Measurements from ENCODE around the gene FSHR. TPM values are rescaled to one million over a fixed set of nuclear protein-coding genes. Genes with fewer than 3 reads are reported as not detected.
A peak's percentile ranks its signal among the peaks of the same experiment; 100 is the strongest.

FSHR gene
- total RNA-seq, 1 experiment from 2014 or later, result not detected

DNA sequence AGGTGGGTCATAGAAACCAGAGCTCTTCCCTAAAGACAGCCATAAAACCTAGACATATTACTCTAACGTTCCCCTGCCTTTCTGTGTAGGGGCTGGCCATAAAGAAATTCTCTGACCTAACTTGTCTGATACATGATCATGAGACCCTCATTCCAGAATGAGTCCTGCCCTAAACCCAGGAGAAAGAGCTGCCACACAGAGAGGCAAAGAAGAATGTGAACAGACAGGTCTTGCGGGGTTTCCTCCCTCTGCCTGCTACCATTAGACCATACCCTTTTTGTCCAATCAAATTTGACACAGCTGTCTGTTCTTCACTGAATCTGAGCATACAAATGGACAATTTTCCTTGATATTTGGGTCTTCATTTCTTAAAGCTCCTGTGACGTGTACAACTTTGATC, 200.0 kb downstream of the FSHR start:
- Histone ChIP-seq H3K4me3 (no peak overlapping the region), H3K36me3 (no peaks in the 10 kb centered on the region), H3K9me3 (no peaks in the 10 kb centered on the region), H3K27me3 (no peaks in the 10 kb centered on the region)
- DNase-seq, result no peak

DNA sequence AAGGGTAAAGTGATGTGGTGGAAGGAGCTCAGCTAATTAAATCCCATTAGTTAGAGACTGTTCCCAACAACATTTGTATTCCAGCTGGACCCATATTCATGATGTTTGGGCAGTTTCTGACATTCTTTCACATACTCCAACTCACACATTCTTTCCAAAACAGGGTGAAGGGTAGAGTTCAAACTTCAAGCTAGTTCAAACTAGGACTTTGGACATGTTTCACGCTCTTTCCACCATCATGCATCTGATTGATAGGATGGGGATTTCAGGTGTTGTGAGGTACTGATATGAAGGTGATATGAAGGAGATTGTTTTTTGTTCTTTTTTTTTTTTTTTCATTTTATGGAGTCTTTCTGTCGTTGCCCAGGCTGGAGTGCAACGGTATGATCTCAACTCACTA, 201.7 kb downstream of the FSHR start:
- no peak overlapping the region for H3K4me3 ChIP-seq
- no peaks in the 10 kb centered on the region for H3K9me3 ChIP-seq
- DNase-seq, result no peak
- H3K27me3 ChIP-seq, result no peaks in the 10 kb centered on the region
- H3K36me3 ChIP-seq, result no peaks in the 10 kb centered on the region

DNA sequence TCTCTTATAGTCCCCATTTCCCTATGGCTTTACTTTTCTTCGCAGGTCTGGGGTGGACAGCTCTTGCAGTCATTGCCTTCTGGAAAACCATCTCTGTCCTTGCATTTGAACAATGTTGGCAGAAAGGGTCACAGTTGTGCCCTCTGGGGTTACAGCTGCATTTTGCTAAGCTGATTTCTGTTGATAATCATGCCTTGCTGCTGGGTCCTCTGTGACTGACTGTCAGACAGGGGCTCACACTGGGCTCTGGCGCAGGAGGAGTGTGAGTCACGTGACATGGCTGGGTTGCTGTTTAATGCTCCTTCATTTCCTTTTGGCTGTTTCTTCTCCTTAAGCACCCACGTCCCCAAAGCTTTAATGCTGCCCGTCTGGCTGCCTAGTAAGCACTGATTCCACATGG, 202.2 kb downstream of the FSHR start:
- H3K9me3 ChIP-seq, result no peaks in the 10 kb centered on the region
- H3K27me3 ChIP-seq, result no peaks in the 10 kb centered on the region
- H3K4me3 ChIP-seq, result no peak overlapping the region
- no peaks in the 10 kb centered on the region for H3K36me3 ChIP-seq
- DNase-seq, result peak; percentile 9

DNA sequence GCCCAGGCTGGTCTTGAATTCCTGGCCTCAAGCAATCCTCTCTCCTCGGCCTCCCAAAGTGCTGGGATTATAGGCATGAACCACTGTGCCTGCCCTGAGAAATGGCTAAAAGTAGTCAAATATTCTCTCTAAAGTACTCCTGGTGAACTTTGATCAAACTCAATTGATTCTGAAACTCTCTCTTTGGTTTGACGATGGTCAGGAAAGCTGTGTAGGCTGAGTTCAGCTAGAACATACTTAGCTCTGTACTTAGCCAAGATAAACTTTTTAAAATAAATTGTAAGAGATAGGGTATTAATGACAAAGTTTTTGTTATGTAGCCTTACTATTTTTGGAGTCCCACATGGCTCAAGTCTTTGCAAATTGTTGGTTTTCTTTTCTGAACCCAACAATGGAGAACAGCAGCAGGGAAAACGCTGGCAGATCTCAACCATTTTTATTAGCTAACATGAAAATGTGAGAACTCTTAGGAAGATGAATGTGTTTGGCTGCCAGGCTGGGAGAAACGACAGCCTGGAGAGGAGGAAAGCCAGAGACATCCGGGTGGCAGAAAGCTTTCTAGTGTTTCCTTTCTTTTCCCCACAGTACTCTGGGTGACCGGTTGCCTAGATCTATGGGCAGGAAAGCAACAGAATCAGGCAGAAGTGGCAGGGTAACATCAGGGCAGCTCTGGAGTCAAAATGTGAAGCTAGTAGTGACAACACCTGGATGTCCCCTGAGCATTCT, 205.8 kb downstream of the FSHR start:
- Histone ChIP-seq H3K9me3 (no peaks in the 10 kb centered on the region), H3K4me3 (no peak overlapping the region), H3K27me3 (no peaks in the 10 kb centered on the region), H3K36me3 (no peaks in the 10 kb centered on the region)
- no peak for DNase-seq

DNA sequence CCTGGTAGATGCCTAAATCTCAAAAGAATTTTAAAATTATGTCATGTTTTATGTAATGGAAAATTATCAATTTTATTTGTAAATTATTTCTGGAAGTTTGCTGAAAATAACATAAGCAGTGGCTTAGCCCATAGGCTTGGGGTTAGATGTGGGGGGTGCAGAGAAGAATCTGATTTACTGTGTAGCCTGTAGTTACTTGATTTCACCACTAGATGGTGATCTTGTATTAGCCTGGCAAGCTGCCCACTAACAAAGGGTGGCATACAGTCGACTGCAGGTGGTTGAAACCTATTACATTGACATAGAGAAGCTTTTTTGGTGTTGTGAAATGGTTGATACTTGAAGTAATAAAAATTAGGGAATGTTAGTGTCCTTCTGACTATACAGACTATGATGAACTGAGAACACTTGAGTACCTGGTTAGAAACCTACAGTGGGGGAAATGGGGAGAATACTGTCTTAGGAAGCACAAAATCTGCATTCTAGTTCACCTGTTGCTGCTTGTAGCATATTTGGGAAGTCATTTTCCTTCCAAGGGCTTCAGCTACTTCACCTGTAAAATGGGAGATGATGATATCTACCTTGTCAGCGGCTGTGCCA, 207.8 kb downstream of the FSHR start:
- Histone ChIP-seq H3K9me3 (no peaks in the 10 kb centered on the region), H3K36me3 (no peaks in the 10 kb centered on the region), H3K27me3 (no peaks in the 10 kb centered on the region), H3K4me3 (no peak overlapping the region)
- DNase-seq, result no peak

DNA sequence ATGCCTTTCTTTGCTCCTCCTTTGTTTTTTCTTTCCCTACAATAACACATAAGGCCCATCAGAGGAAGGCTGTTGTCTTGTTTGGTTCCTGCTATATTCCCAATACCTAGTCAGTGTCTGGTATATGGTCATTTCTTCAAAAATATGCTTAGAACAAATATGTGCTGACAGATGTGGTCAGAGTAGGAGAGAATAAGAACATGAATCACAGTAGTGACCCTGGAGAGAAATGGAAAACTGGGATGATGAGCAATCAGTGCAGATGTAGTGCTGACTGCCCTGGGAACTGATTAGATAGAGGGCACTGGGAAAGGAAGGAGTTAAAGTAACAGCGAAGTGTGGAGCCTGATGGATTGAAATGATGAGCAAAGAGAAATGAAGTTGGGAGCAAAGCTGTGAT, 209.4 kb downstream of the FSHR start:
- no peak for DNase-seq

DNA sequence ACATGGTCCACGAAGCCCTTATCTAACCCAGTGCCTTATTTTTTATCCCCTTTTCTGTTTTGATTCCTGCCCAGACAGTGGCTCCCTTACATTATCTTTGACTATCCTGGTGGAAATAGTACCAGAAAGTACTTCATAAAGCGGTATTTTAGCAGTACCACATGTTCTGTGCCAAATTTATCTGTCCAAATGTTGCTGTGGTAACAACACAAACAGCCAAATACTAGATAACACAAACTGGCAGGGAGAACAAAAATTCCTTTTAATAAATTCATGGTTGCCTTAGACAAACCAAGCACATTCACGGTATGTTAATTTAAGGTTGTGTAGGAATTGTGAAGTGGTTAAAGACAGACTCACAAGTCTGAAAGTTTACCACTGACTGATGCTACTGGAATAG, 210.9 kb downstream of the FSHR start:
- Histone ChIP-seq H3K36me3 (no peaks in the 10 kb centered on the region), H3K27me3 (no peaks in the 10 kb centered on the region), H3K4me3 (no peak overlapping the region), H3K9me3 (no peaks in the 10 kb centered on the region)
- no peak for DNase-seq

More for the DNA sequence above, 209.4 kb downstream of the FSHR start:
- Histone ChIP-seq H3K27me3 (no peaks in the 10 kb centered on the region), H3K36me3 (no peaks in the 10 kb centered on the region), H3K4me3 (no peak overlapping the region), H3K9me3 (no peaks in the 10 kb centered on the region)

DNA sequence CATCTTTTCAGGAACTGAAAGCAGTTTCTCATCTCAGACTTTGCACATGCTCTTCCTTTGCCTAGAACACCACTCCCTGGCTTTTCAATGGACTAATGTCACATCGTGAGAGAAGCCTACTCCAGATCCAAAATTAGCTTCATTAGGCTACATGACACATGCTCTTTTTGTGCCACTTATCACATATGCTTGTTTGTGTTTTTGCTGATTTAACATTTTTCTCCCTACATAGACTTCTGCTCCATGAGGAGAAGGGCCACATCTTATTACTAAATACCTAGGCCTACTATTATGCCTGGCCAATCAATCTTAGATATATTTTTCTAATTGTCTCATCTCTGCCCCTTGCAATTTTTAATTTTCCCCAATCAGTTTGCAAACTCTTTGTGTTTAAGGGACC, 212.4 kb downstream of the FSHR start:
- Histone ChIP-seq H3K27me3 (no peaks in the 10 kb centered on the region), H3K4me3 (no peak overlapping the region), H3K36me3 (no peaks in the 10 kb centered on the region), H3K9me3 (no peaks in the 10 kb centered on the region)
- DNase-seq, result no peak

DNA sequence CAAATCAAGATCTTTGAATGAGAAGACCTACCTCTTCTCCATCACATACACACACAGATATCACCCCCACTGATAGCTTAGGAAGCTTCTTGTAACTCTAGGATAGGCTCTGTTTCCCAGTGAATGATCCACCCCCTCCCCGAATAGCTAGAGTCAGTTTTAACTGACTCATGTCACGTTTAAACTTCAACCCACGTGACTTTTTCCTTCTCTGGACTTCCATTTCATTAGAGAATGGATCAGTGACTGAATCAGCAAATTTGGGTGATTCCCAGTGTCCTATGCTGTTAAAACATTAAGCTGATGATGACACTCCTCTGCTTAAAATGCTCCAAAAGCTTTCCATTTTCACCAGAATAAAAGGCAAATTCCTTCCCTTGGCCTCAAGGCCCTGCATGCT, 212.9 kb downstream of the FSHR start:
- Histone ChIP-seq H3K36me3 (no peaks in the 10 kb centered on the region), H3K4me3 (no peak overlapping the region), H3K27me3 (no peaks in the 10 kb centered on the region), H3K9me3 (no peaks in the 10 kb centered on the region)
- no peak for DNase-seq

DNA sequence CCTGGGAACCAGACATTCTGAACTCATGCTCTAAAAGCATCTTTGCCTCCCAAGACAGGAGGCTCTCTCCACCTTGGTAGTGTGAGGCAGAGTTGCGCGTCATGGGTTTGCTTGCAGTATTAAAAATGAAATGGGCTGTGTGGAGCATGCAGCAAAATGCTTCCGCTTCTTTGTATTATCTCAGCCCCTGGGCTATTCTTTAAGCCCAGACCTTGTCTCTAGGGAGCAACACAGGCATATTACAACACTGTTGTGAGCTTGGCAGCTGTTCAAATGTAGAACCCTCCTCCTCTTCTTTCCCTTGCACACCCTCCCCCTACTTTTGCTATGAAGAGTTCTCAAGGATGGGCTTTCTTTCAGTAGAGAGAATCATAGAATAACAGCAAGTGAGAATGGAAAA, 213.7 kb downstream of the FSHR start:
- Histone ChIP-seq H3K9me3 (no peaks in the 10 kb centered on the region), H3K27me3 (no peaks in the 10 kb centered on the region), H3K36me3 (no peaks in the 10 kb centered on the region), H3K4me3 (no peak overlapping the region)
- DNase-seq, result no peak

DNA sequence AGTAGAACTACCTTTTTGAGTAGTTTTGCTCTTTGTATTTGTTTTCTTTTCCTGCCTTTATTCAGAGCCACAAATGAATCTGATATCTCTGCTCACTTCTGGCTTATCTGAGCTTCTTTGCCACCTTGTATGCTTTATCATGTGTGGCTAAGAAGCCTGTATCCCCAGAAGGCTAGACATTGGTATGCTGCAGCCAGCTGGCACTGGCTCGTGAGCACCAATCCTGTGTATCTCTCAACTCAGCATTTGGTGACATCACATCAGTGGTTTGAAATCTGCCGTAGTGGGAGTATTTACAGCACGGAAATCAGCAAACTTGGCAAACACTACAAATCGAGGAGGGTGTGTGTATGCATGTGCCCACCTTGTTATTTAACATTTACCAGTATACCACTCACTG, 215.1 kb downstream of the FSHR start:
- H3K36me3 ChIP-seq, result no peaks in the 10 kb centered on the region
- no peaks in the 10 kb centered on the region for H3K9me3 ChIP-seq
- H3K27me3 ChIP-seq, result no peaks in the 10 kb centered on the region
- no peak overlapping the region for H3K4me3 ChIP-seq
- DNase-seq, result no peak

DNA sequence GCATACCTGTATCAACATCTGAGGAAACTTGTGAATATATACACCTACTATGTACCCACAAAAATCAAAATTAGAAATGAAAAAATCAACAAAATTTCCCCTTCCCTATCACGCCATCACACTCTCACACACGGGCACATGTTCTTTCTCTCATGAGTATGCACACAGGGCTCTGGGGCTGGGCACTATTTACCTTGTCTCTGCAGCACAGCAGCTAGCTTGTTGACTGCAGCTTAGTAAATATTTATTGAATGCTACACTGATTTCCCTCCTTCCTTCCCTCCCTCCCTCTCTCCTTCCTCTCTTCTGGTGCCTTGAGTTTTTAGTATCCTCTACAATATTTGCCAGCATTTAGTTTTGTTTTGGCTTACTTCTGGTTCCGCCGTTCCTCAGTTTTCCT, 216.1 kb downstream of the FSHR start:
- Histone ChIP-seq H3K4me3 (no peak overlapping the region), H3K9me3 (no peaks in the 10 kb centered on the region), H3K36me3 (no peaks in the 10 kb centered on the region), H3K27me3 (no peaks in the 10 kb centered on the region)
- DNase-seq, result no peak

DNA sequence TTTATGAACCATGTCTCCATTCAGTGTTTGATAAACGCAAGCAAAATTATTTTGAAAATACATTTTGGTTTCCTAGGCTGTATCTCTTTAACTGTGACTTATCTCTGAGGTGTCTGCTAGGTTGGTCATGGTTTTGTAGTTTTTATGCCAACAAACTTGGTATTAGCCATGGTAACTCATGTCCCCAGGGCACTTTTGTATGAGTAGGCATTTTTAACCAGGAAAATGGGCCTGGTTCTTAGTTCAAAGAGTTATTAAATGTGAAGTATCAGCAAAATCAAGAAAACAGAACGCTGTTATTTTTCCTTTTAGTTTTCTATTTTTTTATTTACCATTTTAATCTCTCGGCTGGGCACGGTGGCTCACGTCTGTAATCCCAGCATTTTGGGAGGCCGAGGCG, 219.5 kb downstream of the FSHR start:
- Histone ChIP-seq H3K36me3 (no peaks in the 10 kb centered on the region), H3K4me3 (no peak overlapping the region), H3K27me3 (no peaks in the 10 kb centered on the region), H3K9me3 (no peaks in the 10 kb centered on the region)
- no peak for DNase-seq

DNA sequence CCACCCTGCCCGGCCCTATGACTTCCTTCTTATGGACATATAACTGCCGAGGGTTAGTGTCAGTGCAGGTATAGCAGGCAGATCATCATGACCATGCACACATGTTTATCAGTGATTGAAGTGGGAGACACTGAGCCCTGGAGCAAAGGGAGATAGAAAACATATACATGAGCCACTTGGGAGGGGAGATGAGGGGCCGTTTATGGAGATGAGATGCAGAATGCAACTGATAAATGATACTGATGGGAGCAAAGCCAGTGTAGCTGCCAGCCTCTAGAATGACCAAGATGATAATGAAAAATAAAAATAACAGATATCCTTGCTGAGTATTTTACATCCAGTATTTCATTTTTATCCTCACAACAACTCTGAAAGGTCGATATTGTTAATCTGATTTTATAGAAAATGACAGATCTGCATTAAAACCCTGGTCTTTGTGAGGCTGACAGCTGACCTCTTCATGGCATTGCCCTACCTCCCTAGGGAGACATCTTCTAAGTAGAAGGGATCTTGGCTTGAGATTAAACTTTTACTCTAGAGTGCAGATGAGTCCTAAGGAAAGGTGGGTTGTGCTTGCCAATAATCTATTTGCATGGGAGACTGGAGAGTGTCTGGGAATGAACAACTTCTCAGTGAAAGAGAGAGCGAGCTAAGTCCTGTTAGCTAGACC, 220.4 kb downstream of the FSHR start:
- no peak for DNase-seq
- H3K36me3 ChIP-seq, result no peaks in the 10 kb centered on the region
- H3K9me3 ChIP-seq, result no peaks in the 10 kb centered on the region
- no peaks in the 10 kb centered on the region for H3K27me3 ChIP-seq
- H3K4me3 ChIP-seq, result no peak overlapping the region

DNA sequence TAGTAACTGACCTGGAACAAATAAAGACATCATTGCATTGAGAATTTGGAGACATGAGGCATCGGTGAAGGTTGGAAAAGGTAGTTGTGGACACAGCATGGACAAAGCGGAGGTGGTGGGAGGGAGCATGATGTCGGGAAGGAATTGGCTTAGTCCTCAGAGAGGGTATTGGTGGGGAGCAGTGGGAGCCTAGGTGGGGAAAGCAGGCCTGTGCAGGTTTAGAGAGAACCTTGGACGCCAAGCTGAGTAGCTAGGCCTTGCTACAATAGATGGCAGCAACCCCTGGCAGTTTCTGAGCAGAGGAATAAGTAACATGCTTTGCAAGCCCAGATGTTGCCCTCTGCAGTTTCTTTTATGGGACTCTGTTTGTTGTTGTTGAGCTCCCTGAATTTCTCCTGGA, 221.6 kb downstream of the FSHR start:
- Histone ChIP-seq H3K36me3 (no peaks in the 10 kb centered on the region), H3K27me3 (no peaks in the 10 kb centered on the region), H3K9me3 (no peaks in the 10 kb centered on the region), H3K4me3 (no peak overlapping the region)
- DNase-seq, result no peak

DNA sequence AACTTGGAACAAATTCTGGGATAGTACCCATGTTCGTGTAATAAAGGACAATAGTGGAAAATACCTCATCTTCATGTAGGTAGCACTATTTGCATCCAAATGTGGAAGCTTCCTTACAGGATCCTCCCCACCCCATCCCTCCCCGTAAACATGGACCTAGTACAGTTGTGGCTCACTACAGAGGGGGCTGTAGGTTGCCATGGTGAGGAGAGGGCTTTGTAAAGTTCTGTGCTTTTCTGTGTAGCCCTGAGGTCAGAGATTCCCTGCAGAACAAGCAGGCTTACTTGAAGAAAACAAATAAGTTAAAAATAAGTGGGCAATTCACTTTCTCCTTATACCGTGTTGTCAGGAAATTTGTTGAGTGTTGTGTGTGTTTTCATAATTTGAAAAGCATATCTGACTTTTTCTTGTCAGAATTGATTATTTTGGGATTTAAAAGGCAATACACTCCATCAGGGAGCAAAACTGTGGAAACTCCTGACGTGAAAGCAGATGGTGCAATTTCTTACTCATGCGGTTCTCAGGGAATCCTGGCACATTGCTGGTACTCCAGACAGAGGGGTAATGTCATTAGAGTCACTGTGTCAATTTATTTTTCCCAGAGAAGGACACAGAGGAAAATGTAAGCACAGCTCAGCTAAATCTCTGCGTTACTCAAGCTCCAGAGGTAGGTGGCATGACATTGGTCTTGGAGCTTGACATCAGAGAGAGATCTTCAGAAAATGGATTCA, 224.6 kb downstream of the FSHR start:
- Histone ChIP-seq H3K4me3 (no peak overlapping the region), H3K9me3 (no peaks in the 10 kb centered on the region), H3K27me3 (no peaks in the 10 kb centered on the region), H3K36me3 (no peaks in the 10 kb centered on the region)
- DNase-seq, result no peak

DNA sequence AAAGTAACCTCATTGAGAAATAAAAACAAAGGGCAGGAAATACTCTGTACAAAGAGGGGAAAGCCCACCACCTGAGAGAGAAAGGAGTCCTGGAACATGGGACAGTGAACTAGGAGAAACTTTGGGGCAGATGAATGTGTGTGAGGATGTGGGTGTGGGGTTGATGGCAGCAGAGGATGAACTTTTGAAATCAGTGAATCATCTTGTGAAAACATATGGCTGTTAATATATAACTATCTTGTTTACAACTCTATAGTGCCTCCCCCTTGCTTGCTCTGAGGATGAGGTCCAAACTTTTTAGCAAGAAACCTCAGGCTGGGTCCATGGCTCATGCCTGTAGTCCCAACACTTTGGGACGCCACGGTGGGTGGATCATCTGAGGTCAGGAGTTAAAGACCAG, 227.0 kb downstream of the FSHR start:
- DNase-seq, result no peak
- no peaks in the 10 kb centered on the region for H3K27me3 ChIP-seq
- H3K36me3 ChIP-seq, result no peaks in the 10 kb centered on the region
- no peaks in the 10 kb centered on the region for H3K9me3 ChIP-seq
- H3K4me3 ChIP-seq, result no peak overlapping the region
